C4-2B (cell line): ENCODE measurements around the gene SH2D7.

Source experiments
- H3K27ac ChIP-seq: fragments of 450-650 bp; 2 replicates; pipeline ENCODE4 v1.5.1; 2017
- ZFX ChIP-seq: fragments of 450-650 bp; IDR thresholded peaks from 2 replicates; pipeline ENCODE4 v1.6.1; 2017
- TF ChIP-seq, protein P1 (sequence below): fragments of 450-650 bp; conservative IDR thresholded peaks from 2 replicates; pipeline ENCODE4 v1.5.1; 2017; ENCODE audit warnings: mild to moderate bottlenecking

The SH2D7 gene

DNA sequence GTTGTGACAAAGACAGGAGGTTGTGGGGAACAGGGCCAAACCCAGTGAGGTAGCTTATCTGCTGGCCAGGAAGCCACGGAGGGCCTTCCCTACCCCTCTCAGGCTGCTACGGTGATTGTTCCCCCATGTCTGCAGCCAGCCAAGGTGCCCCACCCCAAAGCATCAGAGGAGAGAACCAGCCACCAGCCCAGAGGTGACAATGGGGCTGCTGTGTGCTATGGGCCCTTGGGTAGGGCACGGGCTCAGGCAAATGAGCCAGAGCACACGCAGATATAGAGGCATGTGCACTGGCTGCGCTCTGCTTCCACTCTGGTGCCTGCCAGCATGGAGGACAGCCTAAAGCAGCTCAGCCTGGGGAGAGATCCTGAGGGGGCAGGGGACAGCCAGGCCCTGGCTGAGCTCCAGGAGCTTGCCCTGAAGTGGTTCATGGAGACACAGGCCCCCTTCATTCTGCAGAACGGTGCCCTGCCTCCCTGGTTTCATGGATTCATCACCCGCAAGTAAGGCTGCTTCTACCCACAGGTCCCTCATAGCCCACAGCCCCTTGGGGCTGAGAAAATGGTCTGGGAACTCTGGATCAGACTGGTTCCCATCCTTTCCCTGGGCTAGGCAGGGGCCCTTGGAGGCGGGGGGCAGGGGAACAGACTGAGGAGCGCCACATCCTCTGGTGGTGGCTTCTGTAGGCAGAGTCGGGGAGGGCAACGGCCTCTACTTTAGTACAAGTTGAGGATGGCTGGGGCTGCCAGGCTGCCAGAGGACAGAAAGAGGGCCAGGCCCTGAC, at the start of gene SH2D7:
TSS of gene SH2D7 (plus strand) at position 301 of the 781 bp plus-strand sequence. CDS start at position 325, 24 bp downstream.
- no peak within 1 kb of the TSS for H3K27ac ChIP-seq
- TF ChIP-seq, protein P1, sequence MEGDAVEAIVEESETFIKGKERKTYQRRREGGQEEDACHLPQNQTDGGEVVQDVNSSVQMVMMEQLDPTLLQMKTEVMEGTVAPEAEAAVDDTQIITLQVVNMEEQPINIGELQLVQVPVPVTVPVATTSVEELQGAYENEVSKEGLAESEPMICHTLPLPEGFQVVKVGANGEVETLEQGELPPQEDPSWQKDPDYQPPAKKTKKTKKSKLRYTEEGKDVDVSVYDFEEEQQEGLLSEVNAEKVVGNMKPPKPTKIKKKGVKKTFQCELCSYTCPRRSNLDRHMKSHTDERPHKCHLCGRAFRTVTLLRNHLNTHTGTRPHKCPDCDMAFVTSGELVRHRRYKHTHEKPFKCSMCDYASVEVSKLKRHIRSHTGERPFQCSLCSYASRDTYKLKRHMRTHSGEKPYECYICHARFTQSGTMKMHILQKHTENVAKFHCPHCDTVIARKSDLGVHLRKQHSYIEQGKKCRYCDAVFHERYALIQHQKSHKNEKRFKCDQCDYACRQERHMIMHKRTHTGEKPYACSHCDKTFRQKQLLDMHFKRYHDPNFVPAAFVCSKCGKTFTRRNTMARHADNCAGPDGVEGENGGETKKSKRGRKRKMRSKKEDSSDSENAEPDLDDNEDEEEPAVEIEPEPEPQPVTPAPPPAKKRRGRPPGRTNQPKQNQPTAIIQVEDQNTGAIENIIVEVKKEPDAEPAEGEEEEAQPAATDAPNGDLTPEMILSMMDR: no peak
- no peak for TF ChIP-seq ZFX

DNA sequence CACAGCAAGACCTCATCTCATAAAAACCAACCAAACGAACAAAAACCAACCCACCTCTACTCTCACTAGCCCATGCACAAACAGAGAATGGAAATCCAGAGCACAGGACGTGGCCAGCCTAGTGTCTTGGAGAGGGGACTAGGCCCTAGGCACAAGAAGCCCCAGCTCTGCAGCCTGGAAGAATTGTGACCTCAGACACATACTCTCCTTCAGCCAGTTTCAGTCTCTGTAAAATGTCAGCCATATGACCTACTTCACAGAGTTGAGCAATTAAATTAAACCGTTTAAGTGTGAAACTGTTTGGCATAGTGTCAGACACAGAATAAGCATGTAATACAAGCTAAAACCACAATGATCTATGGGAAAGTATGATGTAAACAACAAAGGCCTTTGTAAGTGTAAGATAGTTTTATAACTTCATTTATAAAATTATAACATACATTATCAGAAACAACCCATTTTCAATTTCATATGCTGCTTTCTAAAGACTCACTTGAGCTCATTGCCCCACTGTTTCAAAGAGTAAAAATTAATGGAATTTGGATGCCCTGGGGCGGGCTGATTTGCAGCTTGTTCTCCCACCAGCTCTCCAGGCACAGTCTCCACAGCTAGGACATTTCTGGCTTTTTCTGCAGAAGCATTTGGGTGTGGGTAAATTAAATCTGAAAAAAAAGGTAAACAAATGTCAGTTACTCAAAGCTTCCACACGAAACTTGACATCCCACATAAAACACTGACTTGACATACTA, 47.8 kb upstream of the SH2D7 start:
- no peak for TF ChIP-seq ZFX
- TF ChIP-seq, protein P1: no peak
- no peak overlapping the region for H3K27ac ChIP-seq

DNA sequence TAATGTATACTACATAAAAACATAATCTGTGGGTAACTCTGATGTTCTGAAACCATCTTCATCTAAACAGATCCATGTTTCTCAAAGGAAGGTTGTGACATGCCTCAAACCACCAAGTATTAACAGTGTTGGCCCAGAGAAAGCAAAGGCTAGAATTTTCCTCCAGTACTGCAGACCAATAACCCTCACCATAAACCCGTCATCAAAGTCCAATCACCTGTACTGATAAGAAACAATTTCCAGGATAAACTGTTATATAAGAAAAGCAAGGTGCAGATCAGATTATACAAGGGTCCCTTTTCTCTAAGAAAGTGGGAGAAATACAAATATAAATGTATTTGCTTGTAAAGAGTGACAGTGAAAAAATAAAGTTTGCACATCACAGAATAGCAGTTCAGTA, 47.2 kb upstream of the SH2D7 start:
- TF ChIP-seq, protein P1: no peak
- no peak for TF ChIP-seq ZFX
- no peak overlapping the region for H3K27ac ChIP-seq

DNA sequence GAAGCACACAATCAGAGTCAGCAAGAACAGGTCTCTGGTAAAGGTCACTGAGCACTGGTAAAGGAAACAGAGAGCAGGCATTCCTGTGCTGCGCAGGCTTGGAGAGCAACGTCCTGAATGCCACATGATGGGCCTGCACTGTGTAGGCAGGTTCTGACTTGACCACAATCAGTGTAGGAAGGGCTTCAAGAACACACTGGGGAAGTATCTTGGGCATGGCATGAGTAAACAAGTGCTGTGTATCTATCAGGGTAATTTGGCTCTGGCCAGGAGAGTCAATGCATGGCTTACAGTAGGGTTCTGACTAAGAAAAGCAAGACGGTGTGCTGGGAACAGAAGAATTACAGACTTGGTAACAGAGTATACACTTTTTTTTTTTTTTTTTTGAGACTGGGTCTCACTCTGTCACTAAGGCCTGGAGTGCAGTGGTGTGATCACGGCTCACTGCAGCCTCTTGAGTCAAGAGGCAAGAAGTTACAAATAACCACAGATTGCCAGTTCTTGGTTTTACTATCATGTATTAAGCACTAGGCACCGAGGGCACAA, 45.5 kb upstream of the SH2D7 start:
- no peak overlapping the region for H3K27ac ChIP-seq
- no peak for TF ChIP-seq ZFX
- TF ChIP-seq, protein P1: no peak

DNA sequence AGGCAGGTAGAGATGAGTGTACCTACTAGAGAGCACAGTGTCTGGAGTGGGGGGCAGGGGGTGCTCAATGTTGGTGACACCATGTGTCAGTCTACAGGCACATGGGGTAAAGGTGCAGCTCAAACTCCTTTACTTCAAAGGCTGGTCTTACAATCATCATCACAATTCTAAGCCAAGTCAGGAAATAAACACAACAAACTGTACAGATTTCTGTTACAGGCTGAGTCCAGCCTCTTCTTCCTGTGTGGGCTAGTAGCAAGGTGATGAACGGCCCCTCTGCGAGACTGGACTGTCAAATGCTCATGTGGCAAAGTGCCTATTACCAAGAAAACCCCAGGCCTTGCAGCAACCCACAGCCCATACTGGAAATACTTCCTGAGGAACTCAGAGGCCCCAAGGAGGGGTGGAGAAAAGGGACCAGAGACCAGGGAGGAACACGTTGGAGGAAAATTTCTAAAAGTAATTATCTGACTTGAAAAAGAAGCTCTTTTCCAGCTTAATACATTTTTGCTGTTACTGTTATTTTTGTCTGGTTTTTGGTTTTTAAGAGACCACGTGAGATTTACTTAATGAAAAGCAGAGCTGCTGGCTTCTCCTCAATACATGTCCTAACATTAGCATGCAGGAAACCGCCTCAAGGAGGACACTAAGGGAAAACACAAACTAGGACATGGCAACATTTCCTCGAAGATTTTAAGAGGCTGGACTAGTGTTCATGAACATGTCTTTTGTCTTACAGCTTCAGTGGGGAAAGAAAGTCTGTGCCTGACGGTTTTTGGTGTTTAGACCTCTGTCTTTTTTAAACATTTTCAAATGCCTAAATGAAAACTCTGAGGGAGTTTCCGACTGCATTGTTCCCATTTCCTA, 44.4 kb upstream of the SH2D7 start:
- TF ChIP-seq ZFX: no peak
- TF ChIP-seq, protein P1: no peak
- H3K27ac ChIP-seq: no peak overlapping the region

DNA sequence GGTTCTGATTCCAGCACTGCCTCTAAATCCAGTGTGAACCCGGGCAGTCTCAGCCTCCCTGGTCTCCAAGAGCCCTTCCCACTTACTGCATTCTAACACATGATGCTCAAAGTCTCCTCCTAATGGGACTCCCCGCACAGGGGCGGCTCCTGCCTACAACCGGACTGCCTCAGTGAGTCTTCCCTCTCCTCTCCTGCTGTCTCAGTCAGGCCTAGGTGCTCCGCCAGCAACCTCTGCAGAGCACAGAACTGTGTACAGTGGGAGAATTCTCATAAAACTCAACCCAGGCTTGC, 43.8 kb upstream of the SH2D7 start:
- H3K27ac ChIP-seq: no peak overlapping the region
- no peak for TF ChIP-seq ZFX
- TF ChIP-seq, protein P1: no peak
